Cerebellar nuclear complex (tissue), 1 donor: ENCODE measurements around the gene JMJD1C.

Experiments used
- DNase-seq, 2 experiments: peaks; one replicate each; lab custom pipeline; 2025; lab: John Stamatoyannopoulos, UW

The JMJD1C gene

GRCh38 chr10:63437116-63437949, 28.4 kb downstream of the JMJD1C start:
- DNase-seq, result no peak

- no peak for DNase-seq
Measured at GRCh38 chr10:63436225-63436624, 29.6 kb downstream of the JMJD1C start.

- DNase-seq, result no peak
Measured at GRCh38 chr10:63434866-63435854, 30.6 kb downstream of the JMJD1C start.

GRCh38 chr10:63431962-63432797, 33.6 kb downstream of the JMJD1C start:
- DNase-seq, result no peak

- DNase-seq, result no peak
Measured at GRCh38 chr10:63430999-63431356, 34.8 kb downstream of the JMJD1C start.

- no peak for DNase-seq
Measured at GRCh38 chr10:63430091-63430998, 35.4 kb downstream of the JMJD1C start.

GRCh38 chr10:63429281-63429680, 36.5 kb downstream of the JMJD1C start:
- DNase-seq, result no peak

- no peak for DNase-seq
Measured at GRCh38 chr10:63427013-63427412, 38.8 kb downstream of the JMJD1C start.

- DNase-seq, result no peak
Measured at GRCh38 chr10:63425512-63425911, 40.3 kb downstream of the JMJD1C start.

GRCh38 chr10:63424576-63424975, 41.2 kb downstream of the JMJD1C start:
- DNase-seq, result no peak

GRCh38 chr10:63423494-63423893, 42.3 kb downstream of the JMJD1C start:
- DNase-seq, result no peak

GRCh38 chr10:63421591-63421990, 44.2 kb downstream of the JMJD1C start:
- DNase-seq, result no peak

- DNase-seq, result no peak
Measured at GRCh38 chr10:63416376-63416775, 49.4 kb downstream of the JMJD1C start.

- no peak for DNase-seq
Measured at GRCh38 chr10:63415640-63416244, 50.0 kb downstream of the JMJD1C start.

GRCh38 chr10:63414481-63415260, 51.1 kb downstream of the JMJD1C start:
- no peak for DNase-seq

GRCh38 chr10:63413429-63413828, 52.3 kb downstream of the JMJD1C start:
- DNase-seq, result no peak

GRCh38 chr10:63412304-63412703, 53.5 kb downstream of the JMJD1C start:
- DNase-seq, result no peak

GRCh38 chr10:63410633-63411032, 55.1 kb downstream of the JMJD1C start:
- no peak for DNase-seq

- no peak for DNase-seq
Measured at GRCh38 chr10:63409465-63410027, 56.2 kb downstream of the JMJD1C start.
